ENCODE data around the gene BLOC1S5. TPM values are rescaled to one million over a fixed set of nuclear protein-coding genes. Genes with fewer than 3 reads are reported as not detected.

The BLOC1S5 gene, protein sequence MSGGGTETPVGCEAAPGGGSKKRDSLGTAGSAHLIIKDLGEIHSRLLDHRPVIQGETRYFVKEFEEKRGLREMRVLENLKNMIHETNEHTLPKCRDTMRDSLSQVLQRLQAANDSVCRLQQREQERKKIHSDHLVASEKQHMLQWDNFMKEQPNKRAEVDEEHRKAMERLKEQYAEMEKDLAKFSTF
- total RNA-seq = 10 to 100 TPM; 23.0 to 24.9 TPM
- polyA plus RNA-seq = 10 to 100 TPM; 27.2 to 36.3 TPM

DNA sequence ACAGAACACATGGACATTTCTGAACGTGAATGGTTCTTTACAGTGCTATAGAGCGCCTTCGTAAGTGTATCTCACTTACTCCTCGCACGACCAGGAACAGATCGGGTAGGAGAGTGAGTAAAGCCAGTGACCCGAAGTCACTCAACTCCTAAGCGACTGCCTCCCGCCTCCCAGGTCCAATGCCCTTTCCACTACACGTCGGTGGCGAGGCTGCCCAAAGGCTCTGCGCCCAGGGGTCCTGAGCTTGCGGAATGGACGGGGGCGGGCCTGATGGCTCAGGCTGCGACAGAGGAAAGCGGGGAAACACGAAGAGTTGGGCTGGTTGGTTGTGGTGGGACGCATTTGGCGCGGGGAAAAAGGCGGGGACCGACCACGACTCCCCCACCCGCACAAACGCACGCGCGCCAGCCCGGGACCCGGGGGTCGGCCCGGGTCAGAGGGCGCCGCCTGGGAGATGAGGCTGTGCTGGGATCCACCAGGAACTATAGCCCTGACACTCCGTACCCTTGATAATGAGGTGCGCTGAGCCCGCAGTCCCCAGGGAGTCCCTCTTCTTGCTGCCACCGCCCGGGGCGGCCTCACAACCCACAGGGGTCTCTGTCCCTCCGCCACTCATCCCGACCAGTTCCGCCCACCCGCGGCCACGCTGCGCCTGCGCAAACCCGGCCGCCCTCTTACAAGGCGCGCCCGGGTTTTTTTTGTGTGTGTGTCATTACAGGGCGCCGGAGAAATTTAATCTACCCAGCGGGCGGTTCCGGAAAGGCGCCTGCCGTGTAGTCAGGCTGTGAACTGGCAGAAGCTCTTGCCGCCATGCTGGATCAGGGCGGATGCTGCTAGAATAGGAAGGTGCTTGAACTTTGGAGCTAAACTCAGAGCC is at the start of gene BLOC1S5:
TSS of gene BLOC1S5 (minus strand) at position 629 of the 877 bp plus-strand sequence. CDS start at position 616, 13 bp downstream.
- H3K27me3 ChIP-seq (ENCODE audit: insufficient read depth, low read length) = no peaks in the 10 kb centered on the region
- Mint-ChIP-seq H3K4me3 (peak within 1 kb of the TSS; percentile 92 to 98 (median 94)), H3K36me3 (peaks cover 8 to 29% of the 10 kb centered on the region in 2 donors), H3K27ac (peak within 1 kb of the TSS; percentile 96 to 98 (median 97)), H3K9me3 (no peaks in the 10 kb centered on the region), H3K27me3 (no peaks in the 10 kb centered on the region), H3K4me1 (peaks cover 19 to 36% (median 20%) of the 10 kb centered on the region in 4 donors)
- ChIA-PET POLR2A (ENCODE audit: partially characterized antibody) (interaction anchor here (0.6 to 4.4 kb wide), 9 partner anchors 16 to 674 kb away, joined by 3 to 69 read pairs (median 4); partner anchors contain the start of genes CAGE1, EEF1E1, RIOK1 and SLC35B3), CTCF (ENCODE audit: partially characterized antibody) (interaction anchor here (1.3 to 1.5 kb wide), 3 partner anchors 33 to 155 kb away, joined by 3 to 9 read pairs (median 4); partner anchors contain the start of gene EEF1E1)
- peak within 1 kb of the TSS; percentile 0 to 97 for H3K4me3 ChIP-seq (ENCODE audit: low read length in 2 of 2)
- H3K36me3 ChIP-seq (ENCODE audit: insufficient read depth, low read length) = peaks cover 7% of the 10 kb centered on the region
- H3K27ac ChIP-seq (ENCODE audit: low read depth, low read length) = peak within 1 kb of the TSS; percentile 92
- peaks cover 21% of the 10 kb centered on the region for H3K4me1 ChIP-seq (ENCODE audit: insufficient read depth, low read length)
- DNase-seq = peak; percentile 96 to 97 (median 96)
- H3K9me3 ChIP-seq (ENCODE audit: control insufficient read depth in 1 of 2, low read length in 2 of 2) = no peaks in the 10 kb centered on the region
- intact Hi-C loops (cut with micrococcal nuclease) = loop anchor here (1.0 to 10.0 kb wide), 6 partner anchors 38 to 751 kb away; partner anchors contain the start of genes CAGE1, EEF1E1, RIOK1 and SLC35B3

DNA sequence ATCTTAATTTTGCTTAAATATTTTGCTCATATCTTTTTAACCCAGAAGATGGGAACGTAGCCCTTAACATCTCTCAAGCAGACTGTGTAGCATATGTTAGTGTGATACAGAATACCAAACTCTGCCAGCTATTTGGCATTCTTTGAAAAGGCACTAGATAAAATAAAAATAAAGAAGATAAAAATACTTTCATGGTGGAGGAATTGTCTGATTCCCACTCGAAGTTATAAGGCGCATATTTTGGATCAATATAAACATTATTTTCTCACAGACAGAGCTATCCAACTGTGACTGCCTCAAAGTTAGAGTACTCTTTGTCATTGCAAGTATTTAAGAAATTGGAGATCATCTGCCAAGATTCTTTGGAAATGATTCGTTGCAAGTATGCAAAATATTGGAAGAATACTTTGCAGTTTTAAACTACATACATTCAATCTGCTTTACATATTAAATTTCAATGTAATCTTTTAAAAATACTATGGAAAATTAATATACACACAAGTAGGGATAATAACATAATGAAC is 49.0 kb upstream of the BLOC1S5 start:
- H3K4me3 Mint-ChIP-seq = no peak overlapping the region
- H3K27me3 Mint-ChIP-seq = peaks cover 8 to 16% of the 10 kb centered on the region in 2 donors
- POLR2A ChIA-PET (ENCODE audit: partially characterized antibody) = no interaction called here
- no peaks in the 10 kb centered on the region for H3K4me1 Mint-ChIP-seq
- H3K9me3 Mint-ChIP-seq = no peaks in the 10 kb centered on the region
- H3K27ac ChIP-seq (ENCODE audit: low read depth, low read length) = no peak overlapping the region
- CTCF ChIA-PET (ENCODE audit: partially characterized antibody) = no interaction called here
- intact Hi-C loops (cut with micrococcal nuclease) = no loop called here
- peaks cover 6% of the 10 kb centered on the region for H3K27me3 ChIP-seq (ENCODE audit: insufficient read depth, low read length)
- no peaks in the 10 kb centered on the region for H3K4me1 ChIP-seq (ENCODE audit: insufficient read depth, low read length)
- no peak for DNase-seq
- no peaks in the 10 kb centered on the region for H3K36me3 Mint-ChIP-seq
- no peaks in the 10 kb centered on the region for H3K36me3 ChIP-seq (ENCODE audit: insufficient read depth, low read length)
- H3K9me3 ChIP-seq (ENCODE audit: control insufficient read depth in 1 of 2, low read length in 2 of 2) = no peaks in the 10 kb centered on the region
- H3K4me3 ChIP-seq (ENCODE audit: low read length in 2 of 2) = no peak overlapping the region
- no peak overlapping the region for H3K27ac Mint-ChIP-seq

DNA sequence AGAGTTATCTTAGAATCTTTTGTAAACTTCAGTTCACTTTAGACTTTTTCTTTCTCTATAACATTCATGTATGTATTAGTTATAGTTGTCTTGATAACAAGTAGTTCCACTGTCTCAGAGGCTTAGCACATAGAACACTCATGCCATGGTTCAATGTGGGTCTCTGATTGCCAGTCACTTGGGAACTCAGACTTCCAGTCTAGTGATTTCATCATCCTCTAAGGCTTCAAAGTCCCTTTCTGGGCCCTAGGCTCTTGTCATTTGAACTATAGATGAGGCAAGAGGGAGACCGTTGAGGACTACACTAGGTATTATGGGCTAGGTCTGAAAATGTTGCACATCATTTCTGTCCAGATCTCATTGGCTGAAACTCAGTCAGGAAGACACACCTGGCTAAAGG is 46.5 kb upstream of the BLOC1S5 start:
- POLR2A ChIA-PET (ENCODE audit: partially characterized antibody) = no interaction called here
- Mint-ChIP-seq H3K4me3 (no peak overlapping the region), H3K27ac (no peak overlapping the region), H3K27me3 (peaks cover 23 to 24% of the 10 kb centered on the region in 2 donors), H3K36me3 (no peaks in the 10 kb centered on the region), H3K9me3 (peaks cover 0 to 4% (median 0%) of the 10 kb centered on the region in 8 donors), H3K4me1 (no peaks in the 10 kb centered on the region)
- Histone ChIP-seq H3K9me3 (ENCODE audit: control insufficient read depth in 1 of 2, low read length in 2 of 2) (no peaks in the 10 kb centered on the region), H3K4me1 (ENCODE audit: insufficient read depth, low read length) (no peaks in the 10 kb centered on the region), H3K4me3 (ENCODE audit: low read length in 2 of 2) (no peak overlapping the region), H3K36me3 (ENCODE audit: insufficient read depth, low read length) (no peaks in the 10 kb centered on the region), H3K27me3 (ENCODE audit: insufficient read depth, low read length) (peaks cover 6% of the 10 kb centered on the region), H3K27ac (ENCODE audit: low read depth, low read length) (no peak overlapping the region)
- DNase-seq = no peak
- intact Hi-C loops (cut with micrococcal nuclease) = no loop called here
- CTCF ChIA-PET (ENCODE audit: partially characterized antibody) = no interaction called here

DNA sequence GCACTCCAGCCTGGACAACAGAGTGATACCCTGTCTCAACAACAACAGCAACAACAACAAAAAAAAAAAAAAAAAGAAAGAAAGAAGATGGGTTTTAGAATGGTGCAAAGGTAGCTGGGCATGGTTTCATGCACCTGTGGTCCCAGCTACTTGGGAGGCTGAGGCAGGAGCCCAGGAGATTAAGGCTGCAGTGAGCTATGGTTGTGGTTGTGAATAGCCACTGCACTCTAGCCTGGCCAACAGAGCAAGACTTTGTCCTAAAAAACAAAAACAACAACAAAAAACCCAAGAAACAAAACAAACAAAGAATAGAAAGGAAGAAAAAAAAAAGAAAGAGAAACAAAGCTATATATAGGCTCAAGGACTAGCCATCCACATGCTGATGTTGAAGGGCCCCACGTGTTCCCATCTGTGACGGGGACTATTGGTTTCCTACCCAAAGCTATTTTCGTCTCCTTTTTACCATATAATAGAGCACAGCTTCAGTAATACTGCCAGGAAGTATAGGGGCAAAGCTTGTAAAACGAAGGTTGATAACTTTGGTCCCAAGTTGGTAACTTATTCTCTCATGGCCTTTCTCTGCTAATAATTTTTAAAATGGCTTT is 46.0 kb upstream of the BLOC1S5 start:
- Mint-ChIP-seq H3K4me3 (no peak overlapping the region), H3K36me3 (no peaks in the 10 kb centered on the region), H3K27ac (no peak overlapping the region), H3K4me1 (no peaks in the 10 kb centered on the region), H3K27me3 (peaks cover 21 to 24% of the 10 kb centered on the region in 2 donors), H3K9me3 (peaks cover 0 to 4% (median 0%) of the 10 kb centered on the region in 8 donors)
- H3K36me3 ChIP-seq (ENCODE audit: insufficient read depth, low read length) = no peaks in the 10 kb centered on the region
- peaks cover 6% of the 10 kb centered on the region for H3K27me3 ChIP-seq (ENCODE audit: insufficient read depth, low read length)
- no peak overlapping the region for H3K4me3 ChIP-seq (ENCODE audit: low read length in 2 of 2)
- no peaks in the 10 kb centered on the region for H3K4me1 ChIP-seq (ENCODE audit: insufficient read depth, low read length)
- CTCF ChIA-PET (ENCODE audit: partially characterized antibody) = no interaction called here
- H3K9me3 ChIP-seq (ENCODE audit: control insufficient read depth in 1 of 2, low read length in 2 of 2) = no peaks in the 10 kb centered on the region
- POLR2A ChIA-PET (ENCODE audit: partially characterized antibody) = no interaction called here
- intact Hi-C loops (cut with micrococcal nuclease) = no loop called here
- no peak overlapping the region for H3K27ac ChIP-seq (ENCODE audit: low read depth, low read length)
- DNase-seq = no peak

DNA sequence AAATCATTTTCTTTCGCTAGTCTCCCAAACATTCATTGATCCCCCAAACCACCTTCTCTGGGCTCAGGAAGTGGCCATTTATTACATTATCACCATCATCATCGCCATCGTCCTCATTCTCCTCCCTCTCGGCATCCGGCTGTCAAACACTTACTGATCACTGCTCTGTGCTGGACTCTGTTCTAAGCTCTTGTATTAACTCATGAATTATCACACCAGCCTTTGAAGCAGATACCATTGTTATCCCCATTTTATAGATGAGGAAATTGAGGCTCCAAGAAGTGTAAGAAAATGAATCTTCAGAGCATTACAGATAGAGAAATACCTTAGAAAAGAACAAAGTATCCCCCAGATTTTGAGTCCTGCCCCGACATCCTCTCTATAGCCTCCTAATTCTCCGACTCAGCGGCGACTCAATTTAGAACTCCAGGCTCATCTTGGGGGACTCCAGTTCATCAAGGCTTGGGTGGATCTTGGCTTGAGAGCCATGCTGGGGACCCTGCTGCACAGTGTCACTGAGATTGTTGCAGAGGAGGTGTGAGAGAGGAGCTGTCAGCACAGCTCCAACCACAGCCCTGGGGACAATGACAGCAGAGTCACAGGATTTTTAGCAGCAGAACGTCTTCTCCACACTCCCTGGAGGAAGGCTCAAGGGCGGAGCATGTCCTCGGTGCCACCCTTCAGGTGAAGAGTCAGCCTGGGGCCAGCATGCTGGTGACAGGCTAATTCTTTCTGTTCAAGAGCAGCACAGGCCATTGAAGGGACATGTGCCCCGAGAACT is 44.8 kb upstream of the BLOC1S5 start:
- H3K36me3 Mint-ChIP-seq = no peaks in the 10 kb centered on the region

DNA sequence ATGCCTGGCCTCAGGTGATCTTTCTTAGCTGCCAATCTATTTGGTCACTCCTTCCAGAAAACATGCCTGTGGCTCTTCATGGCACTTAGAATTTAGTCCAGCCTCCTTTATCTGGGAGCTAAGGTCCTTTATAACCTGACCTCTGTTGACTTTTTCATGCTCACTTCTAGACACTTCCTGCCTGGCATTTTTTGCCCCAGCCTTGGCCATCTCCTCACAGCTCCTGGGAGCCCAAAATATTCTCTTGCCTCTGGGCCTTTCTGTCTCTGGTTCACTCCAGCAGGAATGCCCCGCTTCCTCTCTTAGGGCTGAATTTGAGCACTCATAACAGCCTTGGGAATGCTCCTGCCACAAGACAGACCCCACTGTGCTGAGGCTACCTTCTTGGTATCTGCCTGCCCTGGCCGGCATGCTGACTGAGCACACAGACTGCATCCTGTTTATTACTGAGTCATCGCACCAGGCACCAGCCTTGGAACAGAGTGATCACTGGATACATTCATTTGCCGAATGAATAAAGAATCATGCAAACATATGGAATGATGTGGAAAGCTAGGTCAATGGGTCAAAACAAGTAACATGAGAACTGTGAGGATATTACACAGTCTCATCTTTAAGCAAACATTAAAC is 44.0 kb upstream of the BLOC1S5 start:
- H3K4me1 Mint-ChIP-seq = no peaks in the 10 kb centered on the region

More for the DNA sequence above, 44.8 kb upstream of the BLOC1S5 start:
- no peak for DNase-seq
- H3K27ac Mint-ChIP-seq = no peak overlapping the region
- intact Hi-C loops (cut with micrococcal nuclease) = loop anchor here (10.0 kb wide), 1 partner anchor 204 kb away; no protein-coding TSS in a partner anchor
- peaks cover 0 to 4% (median 0%) of the 10 kb centered on the region in 8 donors for H3K9me3 Mint-ChIP-seq
- H3K27me3 Mint-ChIP-seq = peaks cover 18 to 22% of the 10 kb centered on the region in 2 donors
- Histone ChIP-seq H3K4me3 (ENCODE audit: low read length in 2 of 2) (no peak overlapping the region), H3K36me3 (ENCODE audit: insufficient read depth, low read length) (no peaks in the 10 kb centered on the region), H3K27me3 (ENCODE audit: insufficient read depth, low read length) (peaks cover 6% of the 10 kb centered on the region), H3K27ac (ENCODE audit: low read depth, low read length) (no peak overlapping the region), H3K4me1 (ENCODE audit: insufficient read depth, low read length) (no peaks in the 10 kb centered on the region), H3K9me3 (ENCODE audit: control insufficient read depth in 1 of 2, low read length in 2 of 2) (no peaks in the 10 kb centered on the region)
- POLR2A ChIA-PET (ENCODE audit: partially characterized antibody) = no interaction called here
- H3K4me3 Mint-ChIP-seq = no peak overlapping the region
- no peaks in the 10 kb centered on the region for H3K4me1 Mint-ChIP-seq
- CTCF ChIA-PET (ENCODE audit: partially characterized antibody) = no interaction called here

More for the DNA sequence above, 44.0 kb upstream of the BLOC1S5 start:
- Mint-ChIP-seq H3K36me3 (no peaks in the 10 kb centered on the region), H3K27ac (no peak overlapping the region), H3K9me3 (peaks cover 0 to 4% (median 0%) of the 10 kb centered on the region in 8 donors), H3K27me3 (peaks cover 18 to 22% of the 10 kb centered on the region in 2 donors), H3K4me3 (no peak overlapping the region)
- no peak for DNase-seq
- no peaks in the 10 kb centered on the region for H3K4me1 ChIP-seq (ENCODE audit: insufficient read depth, low read length)
- no peak overlapping the region for H3K27ac ChIP-seq (ENCODE audit: low read depth, low read length)
- ChIA-PET CTCF (ENCODE audit: partially characterized antibody) (no interaction called here), POLR2A (ENCODE audit: partially characterized antibody) (no interaction called here)
- H3K4me3 ChIP-seq (ENCODE audit: low read length in 2 of 2) = no peak overlapping the region
- peaks cover 6% of the 10 kb centered on the region for H3K27me3 ChIP-seq (ENCODE audit: insufficient read depth, low read length)
- intact Hi-C loops (cut with micrococcal nuclease) = loop anchor here (10.0 kb wide), 1 partner anchor 203 kb away; no protein-coding TSS in a partner anchor
- H3K9me3 ChIP-seq (ENCODE audit: control insufficient read depth in 1 of 2, low read length in 2 of 2) = no peaks in the 10 kb centered on the region
- H3K36me3 ChIP-seq (ENCODE audit: insufficient read depth, low read length) = no peaks in the 10 kb centered on the region

Measured in CD4-positive, alpha-beta memory T cell (primary cell).